Mucosa of rectum (tissue), 2 donors: Measurements from ENCODE around the gene OR10C1.

Source experiments
- H3K27ac ChIP-seq, 2 donors: one replicate each; pipeline ENCODE4 v1.7.0; 2013; ENCODE audit warnings: inconsistent platforms in 2 of 2, low read depth in 2 of 2, low read length in 2 of 2
- H3K27me3 ChIP-seq, 2 donors: one replicate each; pipeline ENCODE4 v1.7.0; 2013; ENCODE audit warnings: low read length in 2 of 2; ENCODE audit not compliant: control insufficient read depth in 2 of 2, insufficient read depth in 2 of 2
- H3K36me3 ChIP-seq, 2 donors: one replicate each; pipeline ENCODE4 v1.7.0; 2013; ENCODE audit warnings: low read length in 2 of 2; ENCODE audit not compliant: control insufficient read depth in 2 of 2, insufficient read depth in 2 of 2
- H3K4me1 ChIP-seq, 2 donors: one replicate each; pipeline ENCODE4 v1.7.0; 2013; ENCODE audit warnings: low read length in 2 of 2, mild to moderate bottlenecking in 1 of 2; ENCODE audit not compliant: control insufficient read depth in 2 of 2, insufficient read depth in 2 of 2
- H3K4me3 ChIP-seq, 2 donors: one replicate each; pipeline ENCODE4 v1.7.0; 2013; ENCODE audit warnings: low read length in 2 of 2
- H3K9ac ChIP-seq, 2 donors: one replicate each; pipeline ENCODE4 v1.7.0; 2013; ENCODE audit warnings: low read length in 2 of 2, low read depth in 1 of 2, mild to moderate bottlenecking in 1 of 2
- H3K9me3 ChIP-seq, 2 donors: one replicate each; pipeline ENCODE4 v1.7.0; 2013; ENCODE audit warnings: low read length in 2 of 2; ENCODE audit not compliant: control insufficient read depth in 2 of 2
- donor health status: healthy.
- donor health status: Normal muscosa, but diverticular disease.

Gene OR10C1

GRCh38 chr6:29490055-29490454 lies 50.9 kb downstream of the OR10C1 start:
- no peak overlapping the region for H3K27ac ChIP-seq
- H3K4me1 ChIP-seq = no peaks in the 10 kb centered on the region
- no peaks in the 10 kb centered on the region for H3K36me3 ChIP-seq
- H3K27me3 ChIP-seq = no peaks in the 10 kb centered on the region
- H3K4me3 ChIP-seq = no peak overlapping the region
- no peak overlapping the region for H3K9ac ChIP-seq
- H3K9me3 ChIP-seq = no peaks in the 10 kb centered on the region

GRCh38 chr6:29490552-29490951 lies 51.4 kb downstream of the OR10C1 start:
- Histone ChIP-seq H3K4me3 (no peak overlapping the region), H3K4me1 (no peaks in the 10 kb centered on the region), H3K27ac (no peak overlapping the region), H3K27me3 (no peaks in the 10 kb centered on the region), H3K9ac (no peak overlapping the region), H3K9me3 (no peaks in the 10 kb centered on the region), H3K36me3 (no peaks in the 10 kb centered on the region)
